Hepatocyte (in vitro differentiated cells): ENCODE data around the gene AMFR. TPM values are rescaled to one million over a fixed set of nuclear protein-coding genes. Genes with fewer than 3 reads are reported as not detected.

ENCODE experiments used
- DNase-seq: peaks from one replicate; pipeline ENCODE4 v3.0.0-alpha.2; 2016; ENCODE audit warnings: low spot score
- H2AFZ ChIP-seq: fragments of 200-600 bp; sonication (generic); 2 replicates; pipeline ENCODE4 v1.6.0; 2016; ENCODE audit warnings: antibody characterized with exemption, mild to moderate bottlenecking
- H3K27ac ChIP-seq: fragments of 200-600 bp; sonication (generic); 2 replicates; pipeline ENCODE4 v1.5.1; 2016; ENCODE audit warnings: mild to moderate bottlenecking
- H3K27me3 ChIP-seq: fragments of 200-600 bp; sonication (generic); 2 replicates; pipeline ENCODE4 v1.6.1; 2016
- H3K36me3 ChIP-seq: fragments of 200-600 bp; sonication (generic); replicated peaks from 2 replicates; pipeline ENCODE4 v1.5.1; 2016; ENCODE audit warnings: low read depth; ENCODE audit not compliant: insufficient read depth
- H3K4me1 ChIP-seq: fragments of 200-600 bp; sonication (generic); 2 replicates; pipeline ENCODE4 v1.5.1; 2016; ENCODE audit warnings: mild to moderate bottlenecking, moderate library complexity; ENCODE audit not compliant: insufficient read depth
- H3K4me2 ChIP-seq: fragments of 200-600 bp; sonication (generic); 2 replicates; pipeline ENCODE4 v1.6.0; 2016
- H3K4me3 ChIP-seq: fragments of 200-600 bp; sonication (generic); 2 replicates; pipeline ENCODE4 v1.5.1; 2016; ENCODE audit warnings: mild to moderate bottlenecking
- H3K79me2 ChIP-seq: fragments of 200-600 bp; sonication (generic); 2 replicates; pipeline ENCODE4 v1.6.0; 2017; ENCODE audit warnings: mild to moderate bottlenecking
- H3K9me2 ChIP-seq: fragments of 200-600 bp; sonication (generic); replicated peaks from 2 replicates; pipeline ENCODE4 v1.6.0; 2017; ENCODE audit warnings: mild to moderate bottlenecking; ENCODE audit not compliant: insufficient read depth
- H3K9me3 ChIP-seq: fragments of 200-600 bp; sonication (generic); 2 replicates; pipeline ENCODE4 v1.5.1; 2016; ENCODE audit warnings: low read depth, mild to moderate bottlenecking
- H4K20me1 ChIP-seq: fragments of 200-600 bp; sonication (generic); 2 replicates; pipeline ENCODE4 v1.6.0; 2016; ENCODE audit warnings: mild to moderate bottlenecking; ENCODE audit not compliant: insufficient read depth, poor library complexity, severe bottlenecking
- CTCF ChIP-seq: fragments of 200-600 bp; sonication (generic); IDR thresholded peaks from 2 replicates; pipeline ENCODE4 v1.5.1; 2016; ENCODE audit warnings: antibody characterized with exemption, mild to moderate bottlenecking; ENCODE audit not compliant: poor library complexity
- EZH2 ChIP-seq: fragments of 200-600 bp; sonication (generic); IDR thresholded peaks from 2 replicates; pipeline ENCODE4 v1.6.1; 2016; ENCODE audit warnings: antibody characterized with exemption, mild to moderate bottlenecking, borderline replicate concordance
- EZH2phosphoT487 ChIP-seq: fragments of 200-600 bp; sonication (generic); IDR thresholded peaks from one replicate; pipeline ENCODE4 v1.6.1; 2018; ENCODE audit warnings: antibody characterized with exemption, mild to moderate bottlenecking, low read depth, moderate library complexity; ENCODE audit not compliant: unreplicated experiment, severe bottlenecking
- WGBS: methylation state at CpG from one replicate; pipeline ENCODE4 v1.1.6; 2016; ENCODE audit warnings: low lambda C conversion rate; ENCODE audit errors: missing lambda C conversion rate; 5-methylcytosine and 5-hydroxymethylcytosine counted together
- polyA plus RNA-seq: library from polyadenylated mRNA; unstranded; fragments of >200 nt; fragmentation: Nextera tagmentation; extraction: Ambion mirVana; gene quantifications from 2 replicates; pipeline ENCODE4 v1.2.1, GENCODE V29; 2016
- total RNA-seq: library from RNA; depleted of rRNA; stranded (reverse); fragments of >200 nt; gene quantifications from 2 replicates; pipeline ENCODE4 v1.2.3, GENCODE V29; 2014

AMFR gene
- total and polyA plus RNA-seq, 2 experiments from 2014 or later = 67.2 to 135 TPM

GRCh38 chr16:56314244-56314850, 111.0 kb downstream of the AMFR start:
- Histone ChIP-seq H3K27ac (no peak overlapping the region), H3K27me3 (peaks cover 7% of the 10 kb centered on the region), H3K79me2 (no peaks in the 10 kb centered on the region), H3K4me1 (peaks cover 4% of the 10 kb centered on the region), H4K20me1 (no peaks in the 10 kb centered on the region), H3K4me2 (no peak overlapping the region), H3K9me2 (no peaks in the 10 kb centered on the region), H3K4me3 (no peak overlapping the region), H2AFZ (no peak overlapping the region), H3K36me3 (no peaks in the 10 kb centered on the region), H3K9me3 (no peaks in the 10 kb centered on the region)
- no peak for DNase-seq
- no peak for TF ChIP-seq EZH2
- no peak for TF ChIP-seq EZH2phosphoT487
- TF ChIP-seq CTCF = no peak
- 86% methylated on average over 18 of the region's 18 CpGs for WGBS

DNA sequence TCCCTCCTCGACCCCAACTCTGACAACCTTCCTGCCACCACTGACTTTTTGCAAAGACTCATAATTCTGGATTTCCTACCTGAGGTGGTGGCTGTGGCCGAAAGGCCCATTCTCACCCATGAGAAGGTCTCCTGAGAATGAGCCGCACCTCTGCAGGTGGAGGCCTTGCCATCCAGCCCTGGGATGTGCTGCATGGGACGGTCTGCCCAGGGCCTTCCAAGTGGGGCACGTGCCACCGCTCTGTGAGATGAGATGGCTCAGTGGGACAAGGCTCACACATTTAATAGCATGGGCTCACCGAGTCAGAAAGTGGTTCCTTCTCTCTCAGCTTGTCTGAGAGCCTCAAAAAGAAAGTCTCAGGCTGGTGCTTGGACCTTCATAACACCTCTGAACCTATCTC, 112.8 kb downstream of the AMFR start:
- Histone ChIP-seq H3K27me3 (peaks cover 5% of the 10 kb centered on the region), H2AFZ (no peak overlapping the region), H3K4me1 (no peaks in the 10 kb centered on the region), H3K4me3 (no peak overlapping the region), H4K20me1 (no peaks in the 10 kb centered on the region), H3K36me3 (no peaks in the 10 kb centered on the region), H3K9me2 (no peaks in the 10 kb centered on the region), H3K4me2 (no peak overlapping the region), H3K9me3 (no peaks in the 10 kb centered on the region), H3K27ac (no peak overlapping the region), H3K79me2 (no peaks in the 10 kb centered on the region)
- no peak for DNase-seq
- WGBS = 88% methylated on average over 7 of the region's 7 CpGs
- TF ChIP-seq CTCF (no peak), EZH2phosphoT487 (no peak), EZH2 (no peak)

- no peaks in the 10 kb centered on the region for H3K4me1 ChIP-seq
- H3K9me2 ChIP-seq = no peaks in the 10 kb centered on the region
- no peaks in the 10 kb centered on the region for H3K9me3 ChIP-seq
- WGBS = 80% methylated on average over 11 of the region's 11 CpGs
- no peak overlapping the region for H3K4me2 ChIP-seq
- no peak for DNase-seq
- no peak for TF ChIP-seq CTCF
- TF ChIP-seq EZH2 = no peak
- no peak for TF ChIP-seq EZH2phosphoT487
- no peaks in the 10 kb centered on the region for H3K36me3 ChIP-seq
- no peak overlapping the region for H3K27ac ChIP-seq
- H3K27me3 ChIP-seq = no peaks in the 10 kb centered on the region
- H3K79me2 ChIP-seq = no peaks in the 10 kb centered on the region
- no peak overlapping the region for H2AFZ ChIP-seq
- no peaks in the 10 kb centered on the region for H4K20me1 ChIP-seq
- no peak overlapping the region for H3K4me3 ChIP-seq
Observed at GRCh38 chr16:56312028-56312300, 113.4 kb downstream of the AMFR start.

Other genes starting within 250 kb of the AMFR start
- gene GNAO1, start 234.1 kb downstream of the AMFR start, total RNA-seq = 0.77 and 2.8 TPM in 2 replicates
- 0.60 and 2.2 TPM in 2 replicates for gene GNAO1, start 234.1 kb downstream of the AMFR start, polyA plus RNA-seq
- gene NUDT21, start 25.8 kb upstream of the AMFR start, total RNA-seq = 75.3 and 76.6 TPM in 2 replicates
- 44.7 and 47.4 TPM in 2 replicates for gene NUDT21, start 25.8 kb upstream of the AMFR start, polyA plus RNA-seq
- gene OGFOD1, start 26.0 kb upstream of the AMFR start, total RNA-seq = 45.6 and 58.9 TPM in 2 replicates
- 37.0 and 55.5 TPM in 2 replicates for gene OGFOD1, start 26.0 kb upstream of the AMFR start, polyA plus RNA-seq
- 39.0 and 47.0 TPM in 2 replicates for gene BBS2, start 94.5 kb upstream of the AMFR start, total RNA-seq
- gene BBS2, start 94.5 kb upstream of the AMFR start, polyA plus RNA-seq = 31.5 and 40.8 TPM in 2 replicates
- not detected in 2 replicates for gene MT4, start 139.5 kb upstream of the AMFR start, total RNA-seq
- not detected in 2 replicates for gene MT4, start 139.5 kb upstream of the AMFR start, polyA plus RNA-seq
- not detected in 2 replicates for gene MT3, start 164.0 kb upstream of the AMFR start, total RNA-seq
- gene MT3, start 164.0 kb upstream of the AMFR start, polyA plus RNA-seq = not detected in 2 replicates
- 64.9 and 70.3 TPM in 2 replicates for gene MT2A, start 183.0 kb upstream of the AMFR start, total RNA-seq
- 914 and 1,143 TPM in 2 replicates for gene MT2A, start 183.0 kb upstream of the AMFR start, polyA plus RNA-seq
- 42.3 and 65.5 TPM in 2 replicates for gene MT1E, start 200.2 kb upstream of the AMFR start, total RNA-seq
- 105 and 121 TPM in 2 replicates for gene MT1E, start 200.2 kb upstream of the AMFR start, polyA plus RNA-seq
- 0.60 TPM in 1 of 2 replicates, not detected in the other for gene MT1M, start 207.1 kb upstream of the AMFR start, total RNA-seq
- gene MT1M, start 207.1 kb upstream of the AMFR start, polyA plus RNA-seq = 0.26 TPM in 1 of 2 replicates, not detected in the other
- gene MT1A, start 213.1 kb upstream of the AMFR start, total RNA-seq = not detected in 2 replicates
- 1.9 and 2.7 TPM in 2 replicates for gene MT1A, start 213.1 kb upstream of the AMFR start, polyA plus RNA-seq
- not detected in 2 replicates for gene MT1B, start 226.3 kb upstream of the AMFR start, total RNA-seq
- gene MT1B, start 226.3 kb upstream of the AMFR start, polyA plus RNA-seq = 0.47 and 2.2 TPM in 2 replicates
- 3.1 and 7.1 TPM in 2 replicates for gene MT1F, start 232.4 kb upstream of the AMFR start, total RNA-seq
- gene MT1F, start 232.4 kb upstream of the AMFR start, polyA plus RNA-seq = 8.7 and 11.8 TPM in 2 replicates
- gene MT1G, start 242.5 kb upstream of the AMFR start, total RNA-seq = 49.7 and 64.1 TPM in 2 replicates
- 44.5 and 45.3 TPM in 2 replicates for gene MT1G, start 242.5 kb upstream of the AMFR start, polyA plus RNA-seq
- 2.1 TPM in 1 of 2 replicates, not detected in the other for gene MT1H, start 244.3 kb upstream of the AMFR start, total RNA-seq
- 2.0 and 13.5 TPM in 2 replicates for gene MT1H, start 244.3 kb upstream of the AMFR start, polyA plus RNA-seq